Calu3 (cell line): ENCODE measurements around the gene NOXA1. TPM values are rescaled to one million over a fixed set of nuclear protein-coding genes. Genes with fewer than 3 reads are reported as not detected.

Experiments used
- BruUV-seq: library from RNA; stranded (reverse); fragments of 400-500 nt; replicated peaks from 2 replicates; lab custom pipeline; 2021; lab: Mats Ljungman, UMichigan
- CTCF ChIA-PET: fragments of 300-600 bp; sonication (Branson Sonifier 250); formaldehyde crosslinking; loops from one replicate; lab custom pipeline; 2022; ENCODE audit warnings: antibody characterized with exemption; lab: Charles Lee
- DNase-seq: peaks from one replicate; pipeline ENCODE4 v3.0.0; 2022
- H3K27ac Mint-ChIP-seq: one replicate; pipeline ENCODE4 v1.8.0; 2022; ENCODE audit warnings: mixed read lengths; ENCODE audit not compliant: unreplicated experiment
- H3K27me3 Mint-ChIP-seq: one replicate; pipeline ENCODE4 v1.8.0; 2022; ENCODE audit warnings: mixed read lengths; ENCODE audit not compliant: unreplicated experiment
- H3K36me3 Mint-ChIP-seq: one replicate; pipeline ENCODE4 v1.8.0; 2022; ENCODE audit warnings: mild to moderate bottlenecking, moderate library complexity, mixed read lengths; ENCODE audit not compliant: insufficient read depth, unreplicated experiment
- H3K4me1 Mint-ChIP-seq: one replicate; pipeline ENCODE4 v1.8.0; 2022; ENCODE audit warnings: mild to moderate bottlenecking, low read depth, mixed read lengths; ENCODE audit not compliant: unreplicated experiment
- H3K4me3 Mint-ChIP-seq: one replicate; pipeline ENCODE4 v1.8.0; 2022; ENCODE audit warnings: mild to moderate bottlenecking, low read depth, moderate library complexity, mixed read lengths; ENCODE audit not compliant: unreplicated experiment
- H3K9me3 Mint-ChIP-seq: one replicate; pipeline ENCODE4 v1.8.0; 2022; ENCODE audit warnings: low read depth, mixed read lengths; ENCODE audit not compliant: unreplicated experiment
- CTCF ChIP-seq: fragments of 200-600 bp; IDR thresholded peaks from one replicate; pipeline ENCODE4 v1.8.0; 2022; ENCODE audit warnings: antibody characterized with exemption; ENCODE audit not compliant: unreplicated experiment
- intact Hi-C: fragments of 100-400 bp; cut with micrococcal nuclease; formaldehyde crosslinking; loops from one replicate; pipeline ENCODE4 v1.10.0; 2022; ENCODE audit not compliant: unreplicated experiment
- total RNA-seq: library from RNA; stranded (reverse); gene quantifications from 2 replicates; pipeline ENCODE4 v1.2.3, GENCODE V29; 2022

Gene NOXA1
- total RNA-seq, 1 experiment from 2014 or later, result 12.3 TPM

- intact Hi-C loops, result loop anchor here (10.0 kb wide), 1 partner anchor 121 kb away; no protein-coding TSS in a partner anchor
- no peaks in the 10 kb centered on the region for H3K27me3 Mint-ChIP-seq
- H3K4me3 Mint-ChIP-seq, result no peak overlapping the region
- no TSS peak for BruUV-seq
- H3K27ac Mint-ChIP-seq, result no peak overlapping the region
- CTCF ChIA-PET, result no interaction called here
- no peak for TF ChIP-seq CTCF
- DNase-seq, result no peak
- peaks cover 7% of the 10 kb centered on the region for H3K36me3 Mint-ChIP-seq
- no peaks in the 10 kb centered on the region for H3K4me1 Mint-ChIP-seq
- no peaks in the 10 kb centered on the region for H3K9me3 Mint-ChIP-seq
Measured at GRCh38 chr9:137416006-137416562, 7.1 kb upstream of the NOXA1 start.

GRCh38 chr9:137416563-137417151 lies 6.5 kb upstream of the NOXA1 start:
- DNase-seq, result no peak
- intact Hi-C loops, result loop anchor here (10.0 kb wide), 1 partner anchor 122 kb away; no protein-coding TSS in a partner anchor
- Mint-ChIP-seq H3K9me3 (no peaks in the 10 kb centered on the region), H3K27me3 (no peaks in the 10 kb centered on the region), H3K4me1 (no peaks in the 10 kb centered on the region), H3K4me3 (no peak overlapping the region), H3K36me3 (peaks cover 5% of the 10 kb centered on the region), H3K27ac (no peak overlapping the region)
- no TSS peak for BruUV-seq
- no peak for TF ChIP-seq CTCF
- CTCF ChIA-PET, result no interaction called here

- CTCF ChIA-PET, result no interaction called here
Measured at GRCh38 chr9:137417161-137418021, 5.8 kb upstream of the NOXA1 start.

More at GRCh38 chr9:137417161-137418021, 5.8 kb upstream of the NOXA1 start:
- intact Hi-C loops, result loop anchor here (10.0 kb wide), 1 partner anchor 123 kb away; no protein-coding TSS in a partner anchor
- Mint-ChIP-seq H3K4me1 (no peaks in the 10 kb centered on the region), H3K27ac (no peak overlapping the region), H3K36me3 (peaks cover 4% of the 10 kb centered on the region), H3K27me3 (no peaks in the 10 kb centered on the region), H3K4me3 (no peak overlapping the region), H3K9me3 (no peaks in the 10 kb centered on the region)
- no peak for TF ChIP-seq CTCF
- DNase-seq, result no peak
- BruUV-seq, result no TSS peak
